ENCODE data around the gene PEX12.
"Not testable (repeated sequence)": the region's sequence is repeated elsewhere in the genome, so short reads cannot be mapped to it uniquely, and the experiment has no call there.

PEX12 gene

GRCh38 chr17:35578197-35578928 lies at the start of gene PEX12:
Gene PEX12, minus strand, starts transcription at chr17:35578571. Its CDS starts 550 bp downstream, at chr17:35578021.
- peak; percentile 24 for DNase-seq

- DNase-seq, result no peak
Observed at GRCh38 chr17:35627417-35627816, 49.0 kb upstream of the PEX12 start.

DNA sequence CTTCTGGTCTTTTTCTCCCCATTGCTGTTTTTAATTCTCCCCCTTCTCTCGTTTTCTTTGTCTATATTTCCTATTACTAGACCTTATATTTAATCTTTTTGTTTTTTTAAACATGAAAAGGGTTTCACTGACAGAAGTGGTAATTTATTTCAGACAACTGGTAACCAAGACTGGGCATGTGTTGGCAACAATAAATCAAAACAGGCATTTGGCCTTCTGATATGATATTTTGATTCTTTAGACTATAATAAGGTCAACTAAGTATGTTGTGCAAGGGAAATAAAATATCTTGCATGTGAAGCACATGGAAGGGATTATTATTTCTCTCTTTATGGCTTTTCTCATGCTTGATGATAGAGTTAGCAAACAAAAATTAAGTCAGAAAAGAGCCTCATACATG lies 43.4 kb upstream of the PEX12 start:
- DNase-seq, result no peak

DNA sequence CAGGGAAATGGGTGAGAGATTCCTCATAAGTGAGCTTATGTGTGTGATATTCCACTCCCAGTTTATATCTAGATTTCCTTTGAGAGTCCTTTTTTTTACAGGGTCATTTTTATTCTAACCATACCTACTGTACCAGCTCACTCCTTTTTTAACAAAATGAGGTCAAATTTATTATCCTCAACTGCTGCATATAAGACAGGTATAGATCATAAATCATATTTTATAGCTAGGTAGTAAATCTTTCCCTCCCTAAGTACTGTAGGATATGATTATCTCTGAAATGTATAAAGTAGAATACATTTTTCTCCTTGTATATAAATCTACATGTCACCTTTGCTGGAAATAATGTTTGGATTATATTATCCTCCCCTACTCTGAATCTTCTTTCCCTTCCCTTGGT lies 40.3 kb upstream of the PEX12 start:
- DNase-seq, result no peak

DNA sequence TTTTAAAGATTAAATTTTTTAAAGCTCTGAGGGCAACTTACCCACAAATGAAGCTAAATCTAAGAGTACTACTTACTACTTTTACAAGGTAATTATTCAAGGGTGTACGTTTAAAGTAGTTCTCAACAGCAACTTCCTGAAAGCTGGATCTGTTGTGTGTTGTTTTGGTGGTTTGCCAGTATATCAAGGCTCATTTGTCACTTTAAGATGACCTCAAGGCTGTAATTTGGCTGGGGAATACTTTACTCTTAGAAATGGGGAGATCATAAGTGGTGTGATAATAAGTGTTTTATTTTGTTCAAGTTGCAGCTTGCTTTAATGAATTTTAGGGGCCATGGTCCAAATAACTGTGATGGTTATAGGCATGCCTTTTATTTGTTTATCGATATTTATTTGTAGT lies 39.1 kb upstream of the PEX12 start:
- DNase-seq, result no peak

DNA sequence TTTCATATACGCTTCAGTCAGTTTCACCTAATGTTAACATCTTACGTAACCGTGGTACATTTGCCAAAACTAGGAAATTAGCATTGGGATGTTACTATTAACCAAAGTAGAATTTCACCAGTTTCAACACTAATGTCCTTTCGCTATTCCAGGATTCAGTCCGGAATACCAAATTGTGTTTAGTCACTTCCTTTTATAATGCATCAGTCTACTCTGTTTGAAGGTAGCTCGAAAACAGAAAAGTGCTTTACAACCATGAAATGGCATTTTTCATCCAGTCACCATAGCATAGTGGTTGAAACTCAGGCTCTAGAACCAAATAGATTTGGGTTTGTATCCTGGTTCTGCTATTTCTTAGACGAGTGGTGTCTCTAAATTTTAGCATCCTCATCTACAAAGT lies 38.2 kb upstream of the PEX12 start:
- DNase-seq, result no peak

DNA sequence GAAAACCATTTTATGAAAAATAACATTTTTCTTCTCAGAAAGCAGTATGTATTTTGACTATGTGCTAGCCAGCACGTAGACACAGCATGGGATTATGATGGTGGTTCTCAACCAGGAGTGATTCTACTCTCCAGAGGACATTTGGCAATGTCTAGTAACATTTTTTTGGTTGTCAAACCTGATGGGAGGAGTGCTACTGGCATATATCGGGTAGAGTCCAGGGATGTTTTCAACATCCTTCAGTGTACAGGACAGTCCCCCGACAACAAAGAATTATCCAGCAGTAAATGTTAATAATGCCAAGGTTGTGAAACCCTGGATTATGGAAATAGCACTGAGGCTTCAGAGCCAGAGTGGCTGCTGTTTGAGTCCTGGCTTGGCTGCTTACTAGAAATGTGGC lies 36.4 kb upstream of the PEX12 start:
- DNase-seq, result no peak

DNA sequence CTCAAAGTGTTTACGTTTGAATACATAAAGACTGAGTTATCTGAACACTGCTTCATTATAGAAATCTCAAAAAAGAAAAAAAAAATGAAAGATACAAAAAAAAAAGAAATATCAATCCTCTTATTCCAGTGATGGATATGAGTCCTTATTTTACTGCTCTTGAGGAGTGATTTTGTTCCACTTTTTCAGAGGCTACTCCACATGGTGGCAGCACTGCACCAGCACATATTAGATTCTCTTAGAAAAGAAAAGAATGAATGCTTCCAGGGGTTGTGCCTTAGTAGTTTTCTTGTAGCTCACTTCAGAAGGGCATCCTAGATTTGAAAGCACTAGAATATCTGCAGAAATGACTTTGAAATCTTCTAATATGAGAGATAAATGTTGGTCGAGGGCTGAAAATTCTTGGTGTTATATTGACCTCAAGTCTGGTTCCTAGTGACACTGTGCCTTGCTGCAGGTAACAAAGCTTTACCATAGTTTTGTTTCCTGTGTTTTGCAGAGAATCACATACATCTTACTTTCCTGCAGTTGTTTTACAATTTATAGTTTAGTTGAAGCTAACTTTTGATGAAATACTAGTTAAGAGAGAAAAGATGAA lies 34.7 kb upstream of the PEX12 start:
- no peak for DNase-seq

DNA sequence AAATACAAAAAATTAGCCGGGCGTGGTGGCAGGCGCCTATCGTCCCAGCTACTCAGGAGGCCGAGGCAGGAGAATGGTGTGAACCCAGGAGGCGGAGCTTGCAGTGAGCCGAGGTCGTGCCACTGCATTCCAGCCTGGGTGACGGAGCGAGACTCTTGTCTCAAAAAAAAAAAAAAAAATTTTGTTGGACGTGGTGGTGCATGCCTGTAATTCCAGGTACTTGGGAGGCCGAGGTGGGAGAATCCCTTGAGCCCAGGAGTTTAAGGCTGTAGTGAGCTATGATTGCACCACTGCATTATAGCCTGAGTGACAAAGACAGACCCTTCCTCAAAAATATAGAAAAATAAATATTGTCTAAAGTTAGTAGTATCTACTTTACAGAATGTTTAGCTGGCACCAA lies 32.4 kb upstream of the PEX12 start:
- not testable (repeated sequence) for DNase-seq

- no peak for DNase-seq
Observed at GRCh38 chr17:35609831-35610230, 31.5 kb upstream of the PEX12 start.

DNA sequence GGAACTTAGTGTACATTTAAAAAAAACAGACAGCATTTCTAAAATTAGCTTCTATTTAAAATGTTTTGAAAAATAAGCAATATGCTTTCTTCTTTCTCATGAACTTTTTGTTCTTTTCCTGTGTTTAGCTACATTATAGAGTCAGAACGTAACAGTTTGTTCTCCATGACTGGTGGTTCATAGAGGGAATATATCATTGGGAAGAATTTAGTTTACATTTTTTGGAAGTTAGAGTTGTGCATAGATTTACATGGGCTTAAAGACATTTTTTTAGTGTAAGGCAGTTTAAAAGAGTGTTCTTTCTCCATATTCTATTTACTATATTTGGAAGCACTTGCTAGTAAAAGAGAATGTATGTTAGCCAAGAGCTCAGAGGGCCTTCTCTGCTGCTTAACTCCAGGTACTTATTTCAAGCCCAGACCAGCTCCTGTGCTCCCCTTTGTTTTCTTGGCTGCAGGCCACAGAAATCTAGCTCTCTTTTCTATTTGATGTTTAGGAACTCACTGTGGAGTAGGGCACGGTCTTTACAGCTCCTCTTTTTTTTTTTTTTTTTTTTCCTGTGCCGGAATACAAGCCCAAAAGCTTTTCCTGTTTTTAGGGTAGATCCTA lies 29.0 kb upstream of the PEX12 start:
- no peak for DNase-seq

- no peak for DNase-seq
Observed at GRCh38 chr17:35605678-35606077, 27.3 kb upstream of the PEX12 start.

GRCh38 chr17:35603674-35604073 lies 25.3 kb upstream of the PEX12 start:
- DNase-seq, result no peak

- no peak for DNase-seq
Observed at GRCh38 chr17:35597604-35598003, 19.2 kb upstream of the PEX12 start.

- no peak for DNase-seq
Observed at GRCh38 chr17:35596530-35597233, 18.3 kb upstream of the PEX12 start.

DNA sequence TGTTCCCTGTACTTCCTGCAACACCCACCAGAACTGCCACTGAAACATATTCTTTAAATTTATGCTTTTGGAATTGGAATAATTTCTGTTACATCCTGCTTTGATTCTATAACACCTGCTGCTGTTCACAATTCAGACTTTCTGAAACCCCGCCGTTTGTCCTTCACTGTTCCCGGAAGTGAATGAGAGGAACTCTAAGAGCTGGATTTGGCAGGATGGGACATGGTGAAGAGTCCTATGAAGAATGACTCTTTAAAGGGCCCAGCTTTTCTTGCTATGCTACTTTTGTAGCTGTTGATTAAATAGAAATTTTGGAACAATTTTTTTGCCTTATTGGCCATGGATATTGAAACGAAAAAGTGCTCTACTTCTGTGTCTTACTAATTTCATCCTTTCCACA lies 17.7 kb upstream of the PEX12 start:
- DNase-seq, result no peak

DNA sequence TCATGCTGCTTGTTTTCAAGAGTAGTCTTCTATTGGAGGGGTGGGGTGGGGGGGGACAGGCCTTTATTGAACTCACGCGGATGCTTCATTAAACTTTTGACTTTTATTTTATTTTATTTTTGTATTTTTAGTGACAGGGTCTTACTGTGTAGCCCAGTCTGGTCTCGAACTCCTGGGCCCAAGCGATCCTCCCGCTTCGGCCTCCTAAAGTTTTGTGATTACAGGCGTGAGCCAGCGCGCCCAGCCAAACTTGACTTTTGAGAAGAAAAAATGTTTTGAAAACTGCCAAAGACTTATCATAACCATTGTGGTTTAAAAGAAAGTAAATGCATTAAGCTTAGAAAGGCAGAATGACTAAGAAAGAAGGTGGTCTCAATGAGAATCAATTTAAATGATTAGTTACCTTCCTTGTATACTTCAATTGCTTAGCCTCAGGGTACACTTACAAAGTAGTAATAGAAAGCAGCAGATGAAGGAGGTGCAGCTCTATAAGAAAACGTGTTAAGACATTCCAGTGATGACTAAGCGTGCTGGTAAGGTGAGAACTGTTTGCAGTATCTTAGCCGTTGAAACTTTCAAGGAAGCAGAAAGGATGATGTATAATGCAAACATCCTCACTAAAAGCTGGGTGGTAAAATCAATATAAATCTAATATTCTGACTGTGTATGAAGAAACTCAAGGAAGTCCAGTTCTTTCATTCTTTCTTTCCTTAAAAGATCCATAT lies 10.0 kb upstream of the PEX12 start:
- DNase-seq, result no peak

DNA sequence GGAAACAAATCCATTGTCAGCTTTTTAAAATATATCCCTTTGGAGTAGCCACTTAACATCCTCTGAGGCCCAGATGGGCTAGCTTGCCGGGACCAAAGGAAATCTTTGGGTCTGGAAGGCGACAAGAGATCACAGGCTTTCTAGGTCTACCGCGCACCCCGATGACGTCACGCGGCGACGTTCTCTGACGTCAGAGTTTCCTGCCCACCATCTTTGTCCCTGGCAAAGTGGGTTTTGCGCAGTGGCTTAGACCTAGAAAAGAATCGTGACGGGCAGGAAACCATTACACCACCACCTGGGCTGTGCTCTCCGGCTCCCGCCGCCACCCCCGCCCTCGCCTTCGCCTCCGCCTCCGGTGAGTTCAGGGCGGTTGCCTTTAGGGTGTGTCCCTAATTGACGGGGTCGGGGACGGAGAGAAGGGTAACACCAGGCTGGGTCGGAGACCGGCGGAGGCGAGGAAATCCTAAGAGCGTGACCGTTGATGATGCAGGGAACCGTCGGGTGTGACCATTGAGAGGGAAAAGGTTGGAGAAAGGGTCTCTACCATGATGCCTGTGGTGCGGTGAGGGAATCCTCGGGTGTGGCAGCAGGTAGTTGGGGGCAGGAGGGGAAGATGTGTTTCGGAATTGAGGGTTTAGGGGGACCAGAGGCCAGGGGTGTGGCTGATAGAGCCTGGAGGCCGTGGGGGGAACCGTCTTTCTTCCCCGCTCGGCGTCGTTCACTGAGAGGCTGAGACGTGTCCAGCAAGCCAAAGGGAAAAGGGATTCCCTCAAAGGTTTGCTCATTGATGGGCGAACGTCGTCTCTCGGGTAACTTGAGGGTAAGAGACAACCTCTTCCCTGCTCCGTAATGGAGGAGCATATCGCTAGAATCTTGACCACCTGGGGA lies 8.9 kb upstream of the PEX12 start, which contains the start of gene AP2B1:
Gene AP2B1, plus strand, starts transcription at position 249 of the 888 bp plus-strand sequence. CDS start 6,709 bp downstream, outside the sequence.
- DNase-seq, result peak; percentile 40

GRCh38 chr17:35586569-35587073 lies 8.2 kb upstream of the PEX12 start:
- DNase-seq, result no peak

DNA sequence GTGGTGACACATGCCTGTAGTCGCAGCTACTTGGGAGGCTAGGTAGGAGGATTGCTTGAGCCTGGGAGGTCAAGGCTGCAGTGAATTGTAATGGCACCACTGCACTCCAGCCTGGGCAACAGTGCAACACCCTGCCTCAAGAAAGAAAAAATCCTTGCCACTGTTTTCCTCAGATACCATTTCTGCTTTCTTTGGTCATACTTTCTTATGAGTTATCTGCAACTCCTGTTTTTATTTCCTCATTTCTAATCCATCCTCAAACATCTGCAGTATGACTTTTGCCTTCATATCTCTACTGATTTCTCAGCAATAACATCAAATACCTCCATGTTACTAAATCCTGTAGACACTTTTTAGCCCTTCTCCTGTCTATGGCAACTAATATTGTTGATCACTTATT lies 5.7 kb upstream of the PEX12 start:
- no peak for DNase-seq

DNA sequence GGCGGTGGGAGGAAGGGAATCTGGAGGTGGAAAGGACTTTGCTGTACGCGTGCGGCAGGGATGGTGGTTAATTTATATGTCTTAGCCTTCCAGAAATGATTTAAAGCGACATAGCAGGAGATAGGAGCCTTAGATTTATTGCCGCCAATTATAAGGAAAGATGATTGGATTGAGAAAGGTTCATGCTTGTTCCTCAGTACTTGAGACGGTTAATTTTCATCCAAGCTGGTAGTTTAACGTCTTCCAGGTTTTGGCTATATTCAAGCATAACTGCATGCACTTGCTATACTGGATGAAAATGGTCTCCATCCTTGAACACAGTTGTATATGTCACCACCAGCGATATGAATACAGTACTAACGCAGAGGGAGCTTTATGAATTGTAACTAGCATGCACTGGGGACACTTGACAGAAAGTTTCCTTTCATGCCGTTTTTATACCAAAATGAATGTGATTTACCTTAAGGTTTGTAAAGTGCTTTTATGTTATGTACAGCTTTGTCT lies 610 bp upstream of the PEX12 start:
- no peak for DNase-seq

DNA sequence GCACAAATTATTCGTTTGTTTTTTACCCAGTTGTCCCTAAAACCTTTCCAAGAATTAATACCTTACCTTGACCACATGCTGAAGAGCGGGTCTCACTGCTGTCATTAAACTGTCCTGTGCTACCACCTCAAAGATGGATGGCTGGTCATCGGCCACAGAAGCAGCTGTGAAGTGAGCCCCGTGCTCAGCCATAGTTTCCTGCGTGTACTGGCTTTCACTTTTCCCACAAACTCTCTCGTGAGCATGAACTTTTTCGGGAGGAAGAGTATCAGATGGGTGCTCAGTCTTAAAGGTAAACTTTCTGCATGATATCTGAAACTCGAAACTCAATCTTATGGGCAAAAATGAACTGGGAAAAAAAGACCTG lies 558 bp downstream of the PEX12 start:
- DNase-seq, result no peak

Data from 8988T (cell line).